Neutrophil (primary cell): Measurements from ENCODE around the gene LSM11.

ENCODE experiments used
- H3K27ac ChIP-seq: fragments of 200-600 bp; sonication (generic); 2 replicates; pipeline ENCODE4 v1.5.1; 2016; ENCODE audit warnings: mild to moderate bottlenecking, moderate library complexity
- H3K27me3 ChIP-seq: fragments of 200-600 bp; sonication (generic); 2 replicates; pipeline ENCODE4 v1.6.0; 2016; ENCODE audit warnings: mild to moderate bottlenecking
- H3K36me3 ChIP-seq: fragments of 200-600 bp; sonication (generic); 2 replicates; pipeline ENCODE4 v1.5.1; 2017
- H3K4me1 ChIP-seq, 2 experiments: fragments of 200-600 bp in 1 of 2; sonication (generic) in 1 of 2; 1 replicate in 1 of 2; 2 replicates in 1 of 2; pipeline versions ENCODE4 v1.5.1 to v1.6.1; 2013 to 2016; ENCODE audit warnings: low read depth in 1 of 2, low read length in 1 of 2, mild to moderate bottlenecking in 1 of 2, moderate library complexity in 1 of 2; ENCODE audit not compliant: control insufficient read depth in 1 of 2, insufficient read depth in 1 of 2
- H3K4me3 ChIP-seq, 2 experiments: fragments of 200-600 bp in 1 of 2; sonication (generic) in 1 of 2; 1 replicate in 1 of 2; 2 replicates in 1 of 2; pipeline ENCODE4 v1.5.1; 2013 to 2016; ENCODE audit warnings: low read depth in 1 of 2, low read length in 1 of 2, mild to moderate bottlenecking in 1 of 2, moderate library complexity in 1 of 2
- H3K9me3 ChIP-seq: fragments of 200-600 bp; sonication (generic); 2 replicates; pipeline ENCODE4 v1.5.1; 2016
- CTCF ChIP-seq: fragments of 200-600 bp; sonication (generic); IDR thresholded peaks from 2 replicates; pipeline ENCODE4 v1.5.1; 2016; ENCODE audit warnings: antibody characterized with exemption

Gene LSM11

GRCh38 chr5:157766442-157766841 lies 22.9 kb downstream of the LSM11 start:
- no peak overlapping the region for H3K4me3 ChIP-seq
- no peak overlapping the region for H3K27ac ChIP-seq
- no peak for TF ChIP-seq CTCF
- H3K9me3 ChIP-seq: no peaks in the 10 kb centered on the region
- H3K27me3 ChIP-seq: no peaks in the 10 kb centered on the region
- no peaks in the 10 kb centered on the region for H3K36me3 ChIP-seq
- peaks cover 0 to 8% of the 10 kb centered on the region in 2 experiments for H3K4me1 ChIP-seq

- Histone ChIP-seq H3K36me3 (no peaks in the 10 kb centered on the region), H3K9me3 (no peaks in the 10 kb centered on the region), H3K4me1 (peaks cover 0 to 4% of the 10 kb centered on the region in 2 experiments), H3K27ac (no peak overlapping the region), H3K27me3 (no peaks in the 10 kb centered on the region), H3K4me3 (no peak overlapping the region)
- TF ChIP-seq CTCF: no peak
These were observed 23.4 kb downstream of the LSM11 start for GRCh38 chr5:157766902-157767301.

- Histone ChIP-seq H3K9me3 (no peaks in the 10 kb centered on the region), H3K4me1 (no peaks in the 10 kb centered on the region), H3K27me3 (no peaks in the 10 kb centered on the region), H3K4me3 (no peak overlapping the region), H3K36me3 (no peaks in the 10 kb centered on the region), H3K27ac (no peak overlapping the region)
- TF ChIP-seq CTCF: no peak
These were observed 24.2 kb downstream of the LSM11 start for GRCh38 chr5:157767689-157768088.

- Histone ChIP-seq H3K36me3 (no peaks in the 10 kb centered on the region), H3K4me1 (no peaks in the 10 kb centered on the region), H3K9me3 (no peaks in the 10 kb centered on the region), H3K4me3 (no peak overlapping the region), H3K27ac (no peak overlapping the region), H3K27me3 (no peaks in the 10 kb centered on the region)
- TF ChIP-seq CTCF: no peak
These were observed 27.2 kb downstream of the LSM11 start for GRCh38 chr5:157770665-157771064.

GRCh38 chr5:157772127-157772526 lies 28.6 kb downstream of the LSM11 start:
- H3K4me1 ChIP-seq: no peaks in the 10 kb centered on the region
- TF ChIP-seq CTCF: no peak
- H3K36me3 ChIP-seq: no peaks in the 10 kb centered on the region
- H3K27ac ChIP-seq: no peak overlapping the region
- H3K4me3 ChIP-seq: no peak overlapping the region
- H3K9me3 ChIP-seq: no peaks in the 10 kb centered on the region
- no peaks in the 10 kb centered on the region for H3K27me3 ChIP-seq
